Gastrocnemius medialis (tissue), 4 donors: ENCODE data around the gene MBD3. TPM values are rescaled to one million over a fixed set of nuclear protein-coding genes. Genes with fewer than 3 reads are reported as not detected.
"Not testable (repeated sequence)": the region's sequence is repeated elsewhere in the genome, so short reads cannot be mapped to it uniquely, and the experiment has no call there.

ENCODE experiments used
- ATAC-seq, 2 donors: fragments of 150-250 bp; one replicate each; pipeline ENCODE4 v1.9.1; 2016
- DNase-seq, 2 donors: peaks; one replicate each; pipeline ENCODE4 v3.0.0-alpha.2; 2019
- H3K27ac ChIP-seq, 4 donors: fragments of 200-600 bp; sonication (generic); 1 replicate in 1 of 4; 2 replicates in 3 of 4; pipeline ENCODE4 v1.5.1; 2016 to 2018; ENCODE audit warnings: mild to moderate bottlenecking in 2 of 4, moderate library complexity in 1 of 4
- H3K27me3 ChIP-seq, 3 donors: fragments of 200-600 bp; sonication (generic) in 2 of 3; 1 replicate in 1 of 3; 2 replicates in 2 of 3; pipeline versions ENCODE4 v1.5.1 to v1.6.0; 2016 to 2019; ENCODE audit warnings: mild to moderate bottlenecking in 1 of 3, moderate library complexity in 1 of 3
- H3K36me3 ChIP-seq, 2 donors: fragments of 200-600 bp; sonication (generic) in 1 of 2; one replicate each; pipeline ENCODE4 v1.5.1; 2017 to 2018
- H3K4me1 ChIP-seq, 2 donors: fragments of 200-600 bp; sonication (generic) in 1 of 2; one replicate each; pipeline ENCODE4 v1.5.1; 2016 to 2017; ENCODE audit warnings: mild to moderate bottlenecking in 2 of 2
- H3K4me3 ChIP-seq, 4 donors: fragments of 200-600 bp; sonication (generic) in 3 of 4; 1 replicate in 1 of 4; 2 replicates in 3 of 4; pipeline ENCODE4 v1.5.1; 2016 to 2019; ENCODE audit warnings: mild to moderate bottlenecking in 2 of 4
- H3K9me3 ChIP-seq, 3 donors: fragments of 200-600 bp; sonication (generic) in 2 of 3; 1 replicate in 1 of 3; 2 replicates in 2 of 3; pipeline ENCODE4 v1.5.1; 2016 to 2019
- CTCF ChIP-seq, 5 experiments: fragments of 450-650 bp in 3 of 5; fragments of 200-600 bp in 2 of 5; sonication (generic) in 2 of 5; IDR thresholded peaks in 4 of 5; conservative IDR thresholded peaks in 1 of 5; 1 replicate in 4 of 5; 2 replicates in 1 of 5; pipeline ENCODE4 v1.5.1; 2016 to 2019; ENCODE audit warnings: antibody characterized with exemption in 5 of 5, mild to moderate bottlenecking in 3 of 5, moderate library complexity in 3 of 5
- POLR2A ChIP-seq, 2 donors: fragments of 450-650 bp; IDR thresholded peaks; one replicate each; pipeline ENCODE4 v1.6.1; 2017; ENCODE audit warnings: antibody characterized with exemption in 2 of 2, mild to moderate bottlenecking in 2 of 2, moderate library complexity in 2 of 2
- in situ Hi-C, 4 donors: fragments of 200-750 bp; cut with MboI; loops; one replicate each; pipeline versions ENCODE4 v1.15.0 to v1.8.0; 2017; ENCODE audit warnings: low sequenced_read_pairs in 4 of 4
- intact Hi-C: fragments of 100-400 bp; cut with DNase I; formaldehyde crosslinking; loops from one replicate; pipeline ENCODE4 v1.15.1; 2023; ENCODE audit warnings: low total_unique reads
- total RNA-seq, 4 donors: library from RNA; depleted of rRNA; stranded (reverse); fragments of >200 nt; gene quantifications; one replicate each; pipeline versions ENCODE4 v1.1.0 to v1.2.3, GENCODE V29; 2016

MBD3 gene
- total RNA-seq, 4 donors from 2014 or later, result 66.9 to 147 (median 118) TPM

DNA sequence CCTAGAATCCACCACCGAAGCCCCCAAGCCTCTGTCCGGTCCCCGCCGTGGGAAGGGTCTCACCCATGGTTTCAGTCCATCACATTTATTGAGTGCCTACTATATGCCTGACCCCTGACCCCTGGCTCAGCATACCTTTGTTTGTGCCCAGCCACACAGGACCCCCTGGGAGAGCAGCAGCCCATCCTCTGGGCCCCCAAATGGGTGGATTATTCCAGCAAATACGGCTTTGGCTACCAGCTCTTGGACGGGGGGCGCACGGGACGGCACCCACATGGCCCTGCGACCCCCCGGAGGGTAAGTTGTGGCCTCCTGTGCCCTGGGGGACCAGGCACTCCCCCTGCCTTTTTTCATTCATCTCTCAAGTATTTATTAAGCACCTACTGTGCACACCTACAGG, 61.1 kb downstream of the MBD3 start:
- no peak for TF ChIP-seq POLR2A (IDR thresholded peaks at IDR 0.05)
- no peak for TF ChIP-seq CTCF (IDR thresholded peaks at IDR 0.05 in 4 of 5, conservative IDR thresholded peaks at IDR 0.05 in 1 of 5)
- intact Hi-C loops (no loop called here), in situ Hi-C loops (loop anchor here in 1 of 4 donors (25.0 kb wide), 1 partner anchor 231 kb away; the partner anchor contains the start of gene ONECUT3)
- H3K4me3 ChIP-seq, result no peak overlapping the region
- no peak overlapping the region for H3K27ac ChIP-seq
- H3K4me1 ChIP-seq, result no peaks in the 10 kb centered on the region
- ATAC-seq, result no peak
- no peak for DNase-seq
- no peaks in the 10 kb centered on the region for H3K9me3 ChIP-seq
- H3K36me3 ChIP-seq, result no peaks in the 10 kb centered on the region
- H3K27me3 ChIP-seq, result peaks cover 16 to 27% (median 24%) of the 10 kb centered on the region in 3 donors

DNA sequence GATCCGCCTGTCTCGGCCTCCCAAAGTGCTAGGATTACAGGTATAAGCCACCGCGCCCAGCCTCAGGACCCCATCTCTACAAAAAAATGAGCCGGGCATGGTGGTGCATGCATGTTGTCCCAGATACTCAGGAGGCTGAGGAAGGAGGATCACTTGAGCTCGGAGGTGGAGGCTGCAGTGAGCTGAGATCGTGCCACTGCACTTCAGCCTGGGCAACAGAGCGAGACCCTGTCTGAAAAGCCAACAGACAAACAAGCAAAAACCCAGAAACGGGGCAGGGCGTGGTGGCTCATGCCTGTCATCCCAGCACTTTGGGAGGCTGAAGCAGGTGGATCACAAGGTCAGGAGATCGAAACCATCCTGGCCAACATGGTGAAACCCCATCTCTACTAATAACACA, 61.8 kb downstream of the MBD3 start:
- H3K4me1 ChIP-seq, H3K9me3 ChIP-seq, H3K27ac ChIP-seq, ATAC-seq, H3K4me3 ChIP-seq, intact Hi-C loops, DNase-seq, H3K36me3 ChIP-seq: not testable (repeated sequence)
- in situ Hi-C loops, result loop anchor here in 1 of 4 donors (25.0 kb wide), 1 partner anchor 231 kb away; the partner anchor contains the start of gene ONECUT3
- H3K27me3 ChIP-seq, result peaks cover 22 to 34% (median 31%) of the 10 kb centered on the region in 3 donors

- H3K4me1 ChIP-seq, result no peaks in the 10 kb centered on the region
- no peak for TF ChIP-seq POLR2A (IDR thresholded peaks at IDR 0.05)
- no peak for TF ChIP-seq CTCF (IDR thresholded peaks at IDR 0.05 in 4 of 5, conservative IDR thresholded peaks at IDR 0.05 in 1 of 5)
- ATAC-seq (no peak), DNase-seq (no peak)
- H3K27me3 ChIP-seq, result peaks cover 36 to 46% (median 39%) of the 10 kb centered on the region in 3 donors
- no peak overlapping the region for H3K27ac ChIP-seq
- in situ Hi-C loops, result loop anchor here in 1 of 4 donors (25.0 kb wide), 1 partner anchor 233 kb away; the partner anchor contains the start of gene ONECUT3
- no peaks in the 10 kb centered on the region for H3K9me3 ChIP-seq
- intact Hi-C loops, result no loop called here
- H3K4me3 ChIP-seq, result no peak overlapping the region
- H3K36me3 ChIP-seq, result no peaks in the 10 kb centered on the region
Observed at GRCh38 chr19:1529430-1529816, 63.2 kb downstream of the MBD3 start.

GRCh38 chr19:1528596-1529429, 63.9 kb downstream of the MBD3 start:
- no peak overlapping the region for H3K4me3 ChIP-seq
- no peak for TF ChIP-seq CTCF (IDR thresholded peaks at IDR 0.05 in 4 of 5, conservative IDR thresholded peaks at IDR 0.05 in 1 of 5)
- no peak for TF ChIP-seq POLR2A (IDR thresholded peaks at IDR 0.05)
- ATAC-seq (no peak), DNase-seq (no peak)
- intact Hi-C loops (no loop called here), in situ Hi-C loops (loop anchor here in 1 of 4 donors (25.0 kb wide), 1 partner anchor 233 kb away; the partner anchor contains the start of gene ONECUT3)
- H3K27me3 ChIP-seq, result peaks cover 38 to 48% (median 42%) of the 10 kb centered on the region in 3 donors
- no peaks in the 10 kb centered on the region for H3K36me3 ChIP-seq
- H3K27ac ChIP-seq, result no peak overlapping the region
- no peaks in the 10 kb centered on the region for H3K4me1 ChIP-seq
- no peaks in the 10 kb centered on the region for H3K9me3 ChIP-seq

DNA sequence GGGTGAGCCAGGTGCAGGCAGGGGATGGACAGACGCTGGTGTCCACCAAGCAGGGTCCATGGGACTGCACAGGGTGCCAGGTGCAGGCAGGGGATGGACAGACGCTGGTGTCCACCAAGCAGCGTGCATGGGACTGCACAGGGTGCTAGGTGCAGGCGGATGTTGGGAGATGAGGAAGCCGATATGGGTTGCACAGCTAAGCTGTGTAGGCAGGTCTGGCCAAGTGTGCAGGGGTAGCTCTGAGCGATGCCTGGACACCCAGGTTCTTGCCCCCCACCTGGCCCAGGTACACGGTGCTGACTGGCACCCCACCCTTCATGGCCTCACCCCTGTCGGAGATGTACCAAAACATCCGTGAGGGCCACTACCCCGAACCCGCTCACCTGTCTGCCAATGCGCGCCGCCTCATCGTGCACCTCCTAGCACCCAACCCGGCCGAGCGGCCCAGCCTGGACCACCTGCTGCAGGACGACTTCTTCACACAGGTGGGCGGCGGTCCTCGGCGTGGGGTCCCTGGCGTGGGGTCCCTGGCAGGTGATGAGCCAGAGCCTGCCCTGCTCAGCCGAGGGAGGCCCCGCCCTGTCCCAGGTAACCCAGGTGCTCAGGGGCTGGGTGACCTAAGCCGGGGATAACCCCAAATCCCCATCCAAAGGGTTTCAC, 64.9 kb downstream of the MBD3 start:
- intact Hi-C loops, result no loop called here
- TF ChIP-seq POLR2A (IDR thresholded peaks at IDR 0.05), result no peak
- no peak for TF ChIP-seq CTCF (IDR thresholded peaks at IDR 0.05 in 4 of 5, conservative IDR thresholded peaks at IDR 0.05 in 1 of 5)
- no peak overlapping the region for H3K4me3 ChIP-seq
- no peak for DNase-seq
- H3K9me3 ChIP-seq, result no peaks in the 10 kb centered on the region
- no peak for ATAC-seq
- peaks cover 38 to 54% (median 49%) of the 10 kb centered on the region in 3 donors for H3K27me3 ChIP-seq
- no peaks in the 10 kb centered on the region for H3K4me1 ChIP-seq
- in situ Hi-C loops, result loop anchor here in 1 of 4 donors (25.0 kb wide), 1 partner anchor 235 kb away; the partner anchor contains the start of gene ONECUT3
- H3K27ac ChIP-seq, result no peak overlapping the region
- H3K36me3 ChIP-seq, result no peaks in the 10 kb centered on the region
